Natural killer cell treated with Interleukin-12 subunit alpha and Interleukin-12 subunit beta and Interleukin-15 and Interleukin-18, amount 100 ng/mL, for 72 hours (primary cell): Measurements from ENCODE around the gene LHFPL2. TPM values are rescaled to one million over a fixed set of nuclear protein-coding genes. Genes with fewer than 3 reads are reported as not detected.
A peak's percentile ranks its signal among the peaks of the same experiment; 100 is the strongest.

Experiments
- ATAC-seq, 2 donors: fragments of 150-1000 bp; cut with Tn5 transposase in 1 of 2; sonication (Bioruptor Pico), chemical (Tn5 transposase) in 1 of 2; 2 replicates each; pipeline ENCODE4 v1.10.0; 2021
- DNase-seq: peaks from one replicate; pipeline ENCODE4 v3.0.0; 2022; ENCODE audit warnings: low spot score
- H3K27ac Mint-ChIP-seq, 2 donors: 1 replicate in 1 of 2; 2 replicates in 1 of 2; pipeline ENCODE4 v1.8.0; 2022; ENCODE audit warnings: mixed read lengths in 2 of 2, mild to moderate bottlenecking in 1 of 2, moderate library complexity in 1 of 2
- H3K27me3 Mint-ChIP-seq, 2 donors: 1 replicate in 1 of 2; 2 replicates in 1 of 2; pipeline ENCODE4 v1.8.0; 2022; ENCODE audit warnings: mixed read lengths in 2 of 2
- H3K36me3 Mint-ChIP-seq: one replicate; pipeline ENCODE4 v1.8.0; 2022; ENCODE audit warnings: mixed read lengths
- H3K4me1 Mint-ChIP-seq, 2 donors: 1 replicate in 1 of 2; 2 replicates in 1 of 2; pipeline ENCODE4 v1.8.0; 2022; ENCODE audit warnings: low read depth in 2 of 2, mixed read lengths in 2 of 2, mild to moderate bottlenecking in 1 of 2
- H3K4me3 Mint-ChIP-seq: one replicate; pipeline ENCODE4 v1.8.0; 2022; ENCODE audit warnings: mixed read lengths
- H3K9me3 Mint-ChIP-seq: 2 replicates; pipeline ENCODE4 v1.8.0; 2022; ENCODE audit warnings: mixed read lengths
- total RNA-seq, 2 donors: library from RNA; stranded (reverse); gene quantifications; one replicate each; pipeline ENCODE4 v1.2.3, GENCODE V29; 2022

LHFPL2 gene
- total RNA-seq, 2 donors from 2014 or later: 0.45 to 1.8 TPM

DNA sequence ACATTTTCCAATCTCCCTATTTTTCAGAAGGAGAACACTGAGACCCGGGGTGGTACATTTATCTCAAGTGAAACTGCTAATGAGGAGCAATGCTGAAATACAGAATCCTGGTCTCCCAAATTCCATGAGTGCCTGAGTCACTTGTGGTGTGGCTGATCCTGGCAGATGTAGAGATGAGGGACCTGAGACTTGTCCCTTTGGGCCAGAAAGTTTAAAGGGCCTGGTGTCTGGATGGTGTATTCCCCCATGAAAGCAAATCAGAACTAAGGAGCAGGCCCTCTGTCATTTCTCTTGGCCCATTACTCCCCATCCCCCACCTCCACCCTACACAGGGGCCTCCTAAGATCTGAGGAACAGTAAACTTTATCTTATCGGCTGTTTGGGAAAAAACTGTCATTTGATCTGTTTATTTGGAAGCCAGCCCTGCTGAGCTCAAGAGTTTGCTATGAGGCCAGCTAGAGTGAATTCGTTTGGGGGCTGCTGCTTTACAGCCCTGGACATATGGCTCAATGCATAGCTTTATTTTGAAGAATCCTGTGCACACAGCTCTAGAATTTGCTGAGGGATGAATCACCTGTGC lies 140.3 kb downstream of the LHFPL2 start:
- DNase-seq: no peak
- no peaks in the 10 kb centered on the region for H3K9me3 Mint-ChIP-seq
- H3K27me3 Mint-ChIP-seq: peaks cover 28 to 34% of the 10 kb centered on the region in 2 donors
- H3K4me3 Mint-ChIP-seq: no peak overlapping the region
- no peak for ATAC-seq
- H3K27ac Mint-ChIP-seq: no peak overlapping the region
- peaks cover 13 to 17% of the 10 kb centered on the region in 2 donors for H3K4me1 Mint-ChIP-seq
- no peaks in the 10 kb centered on the region for H3K36me3 Mint-ChIP-seq

GRCh38 chr5:78507531-78507930 lies 141.0 kb downstream of the LHFPL2 start:
- Mint-ChIP-seq H3K27me3 (peaks cover 27 to 34% of the 10 kb centered on the region in 2 donors), H3K4me3 (no peak overlapping the region), H3K9me3 (no peaks in the 10 kb centered on the region), H3K4me1 (peaks cover 13 to 17% of the 10 kb centered on the region in 2 donors), H3K36me3 (no peaks in the 10 kb centered on the region), H3K27ac (no peak overlapping the region)
- ATAC-seq (no peak), DNase-seq (no peak)

- ATAC-seq: no peak
- no peaks in the 10 kb centered on the region for H3K9me3 Mint-ChIP-seq
- H3K27me3 Mint-ChIP-seq: peaks cover 36 to 38% of the 10 kb centered on the region in 2 donors
- no peaks in the 10 kb centered on the region for H3K36me3 Mint-ChIP-seq
- H3K4me3 Mint-ChIP-seq: no peak overlapping the region
- no peak overlapping the region for H3K27ac Mint-ChIP-seq
- H3K4me1 Mint-ChIP-seq: peaks cover 13 to 17% of the 10 kb centered on the region in 2 donors
- no peak for DNase-seq
Observed at GRCh38 chr5:78506261-78507024, 142.1 kb downstream of the LHFPL2 start.

GRCh38 chr5:78505860-78506259 lies 142.7 kb downstream of the LHFPL2 start:
- Mint-ChIP-seq H3K36me3 (no peaks in the 10 kb centered on the region), H3K4me1 (peaks cover 13 to 17% of the 10 kb centered on the region in 2 donors), H3K27me3 (peaks cover 35 to 40% of the 10 kb centered on the region in 2 donors), H3K9me3 (no peaks in the 10 kb centered on the region), H3K4me3 (no peak overlapping the region), H3K27ac (no peak overlapping the region)
- ATAC-seq (no peak), DNase-seq (no peak)

DNA sequence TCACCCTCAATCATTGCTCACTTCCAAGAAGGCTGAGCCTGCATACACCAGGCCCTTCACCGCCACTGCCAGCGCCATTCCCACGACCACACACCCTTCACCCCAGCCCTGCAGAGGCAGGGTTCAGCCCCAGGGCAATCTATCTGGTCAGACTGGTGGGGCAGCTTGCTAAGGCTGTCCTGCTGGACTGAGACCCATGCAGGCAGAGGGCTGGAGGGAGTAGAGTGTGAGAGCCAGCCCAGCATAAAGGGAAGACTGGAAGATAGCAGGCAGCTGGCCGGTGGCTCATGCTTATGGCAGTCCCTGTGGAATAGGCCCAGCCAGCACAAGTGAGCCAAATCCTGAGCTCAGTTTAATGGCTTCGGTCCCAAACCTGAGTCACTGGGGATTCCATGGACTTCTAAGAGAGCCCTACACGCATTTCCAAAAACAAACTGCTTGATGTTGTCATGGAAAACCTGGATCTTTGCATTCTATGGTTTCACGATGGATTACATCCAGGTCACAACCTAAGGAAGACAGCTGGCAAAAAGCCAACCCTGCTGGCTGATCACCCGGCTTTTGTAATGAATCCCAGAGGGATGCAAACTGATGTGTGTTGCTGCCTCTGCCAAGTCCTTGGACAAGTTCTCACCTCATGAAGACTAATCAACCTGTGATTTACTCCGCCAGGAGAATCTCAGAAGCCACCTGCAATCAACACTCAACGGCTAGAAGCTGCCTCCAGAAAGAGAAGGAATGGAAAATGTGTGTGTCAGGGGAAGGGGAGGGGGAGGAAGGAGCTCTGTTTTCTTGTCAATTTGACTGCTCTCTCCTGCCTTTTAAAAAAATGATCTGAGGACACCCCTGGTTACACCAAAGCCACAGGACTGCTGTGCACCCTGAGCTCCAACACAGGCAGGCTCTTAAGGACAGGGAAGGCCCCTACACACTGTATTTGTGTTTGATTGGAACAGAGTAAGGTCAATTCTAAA lies 143.6 kb downstream of the LHFPL2 start:
- Mint-ChIP-seq H3K4me3 (no peak overlapping the region), H3K27ac (no peak overlapping the region), H3K9me3 (no peaks in the 10 kb centered on the region), H3K4me1 (peaks cover 10% of the 10 kb centered on the region in 2 donors), H3K27me3 (peaks cover 42 to 46% of the 10 kb centered on the region in 2 donors), H3K36me3 (no peaks in the 10 kb centered on the region)
- no peak for DNase-seq
- peak in 1 of 2 donors; percentile 57 for ATAC-seq

GRCh38 chr5:78503958-78504653 lies 144.5 kb downstream of the LHFPL2 start:
- Mint-ChIP-seq H3K27me3 (peaks cover 41 to 48% of the 10 kb centered on the region in 2 donors), H3K36me3 (no peaks in the 10 kb centered on the region), H3K9me3 (no peaks in the 10 kb centered on the region), H3K27ac (no peak overlapping the region), H3K4me1 (peaks cover 1 to 3% of the 10 kb centered on the region in 2 donors), H3K4me3 (no peak overlapping the region)
- ATAC-seq: no peak
- no peak for DNase-seq

DNA sequence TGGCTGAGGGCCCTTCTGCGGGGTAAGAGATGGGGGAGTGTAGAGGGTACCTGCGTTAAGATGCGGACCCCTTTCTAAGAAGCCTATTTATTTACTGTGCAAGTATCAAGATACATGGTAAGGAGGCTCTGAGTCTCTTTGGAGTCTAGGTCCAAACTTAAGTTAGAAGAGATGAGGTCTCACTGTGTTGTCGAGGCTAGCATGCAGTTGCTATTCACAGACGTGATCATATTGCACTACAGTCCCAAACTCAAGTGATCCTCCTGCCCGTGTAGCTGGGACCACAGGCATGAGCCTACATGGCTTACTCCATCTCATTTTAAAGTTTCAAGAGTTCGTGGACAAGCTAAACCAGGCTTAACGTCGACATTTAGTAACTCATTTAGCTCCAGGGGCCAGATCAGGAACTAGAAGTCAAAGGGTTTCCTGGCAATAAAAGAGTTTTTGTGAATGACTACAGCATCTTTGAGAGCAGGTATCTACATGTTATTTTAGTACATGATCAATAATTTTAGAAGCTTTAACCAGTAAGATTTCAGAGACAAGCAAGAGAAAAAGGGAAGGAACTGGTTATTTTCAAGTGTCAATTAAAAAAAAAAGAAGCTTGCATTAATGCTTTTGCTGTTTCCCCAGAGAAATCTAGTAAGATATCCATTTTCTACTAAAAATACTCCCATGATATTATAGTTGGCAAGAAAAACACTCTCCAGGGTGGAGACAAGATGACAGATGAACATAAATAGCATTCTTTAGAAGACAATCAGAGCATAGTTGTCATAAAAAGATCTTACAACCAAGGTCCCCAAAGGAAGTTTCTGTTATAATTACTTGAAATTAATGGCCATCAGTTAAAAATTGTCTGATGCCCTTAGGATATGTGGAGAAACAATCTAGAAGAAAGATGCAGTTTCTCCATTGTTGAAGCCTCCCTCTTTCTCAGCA lies 146.9 kb downstream of the LHFPL2 start:
- Mint-ChIP-seq H3K27me3 (peaks cover 43 to 50% of the 10 kb centered on the region in 2 donors), H3K27ac (no peak overlapping the region), H3K4me1 (no peaks in the 10 kb centered on the region), H3K9me3 (no peaks in the 10 kb centered on the region), H3K4me3 (no peak overlapping the region), H3K36me3 (no peaks in the 10 kb centered on the region)
- DNase-seq: no peak
- ATAC-seq: no peak

DNA sequence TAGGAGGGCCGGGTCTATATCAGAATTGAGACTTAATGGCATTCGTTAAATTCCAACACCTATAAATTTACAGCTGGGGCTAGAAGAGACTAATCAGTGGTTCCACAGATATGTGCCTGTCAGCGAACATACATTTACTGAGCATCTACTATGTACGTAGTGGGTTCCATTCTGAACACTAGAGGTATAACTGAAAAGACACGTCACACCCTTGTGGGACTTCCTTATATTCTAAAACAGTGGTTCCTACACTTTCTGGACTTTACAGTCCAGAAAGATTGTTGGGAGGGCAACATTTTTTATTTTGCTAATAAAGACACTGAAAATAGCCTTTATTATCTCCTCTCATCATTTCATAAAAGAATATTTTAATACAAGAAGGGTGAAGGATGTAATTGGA lies 147.7 kb downstream of the LHFPL2 start:
- ATAC-seq: no peak
- Mint-ChIP-seq H3K27ac (no peak overlapping the region), H3K27me3 (peaks cover 42 to 50% of the 10 kb centered on the region in 2 donors), H3K36me3 (no peaks in the 10 kb centered on the region), H3K9me3 (no peaks in the 10 kb centered on the region), H3K4me3 (no peak overlapping the region), H3K4me1 (peaks cover 0 to 2% of the 10 kb centered on the region in 2 donors)
- DNase-seq: no peak

DNA sequence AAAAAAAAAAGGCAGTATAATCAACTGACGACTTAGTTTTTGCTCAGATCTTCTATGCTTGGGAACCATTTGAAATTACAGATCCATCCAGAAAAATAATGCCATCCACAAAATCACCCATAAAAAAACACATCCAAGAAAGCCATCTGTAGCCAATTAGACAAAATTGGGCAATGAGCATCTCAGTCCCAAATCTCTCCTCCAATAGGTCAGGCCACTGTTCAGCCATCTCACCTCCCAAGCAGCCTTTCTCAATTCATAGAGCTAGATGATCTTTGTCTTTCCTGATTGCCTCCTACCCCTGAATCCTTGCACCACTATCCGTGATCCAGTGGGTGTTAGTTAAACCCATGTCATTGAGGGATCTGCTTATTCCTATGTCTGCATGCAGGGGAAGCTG lies 148.5 kb downstream of the LHFPL2 start:
- Mint-ChIP-seq H3K27ac (no peak overlapping the region), H3K27me3 (peaks cover 40 to 50% of the 10 kb centered on the region in 2 donors), H3K9me3 (no peaks in the 10 kb centered on the region), H3K36me3 (no peaks in the 10 kb centered on the region), H3K4me3 (no peak overlapping the region), H3K4me1 (peaks cover 0 to 3% of the 10 kb centered on the region in 2 donors)
- no peak for ATAC-seq
- DNase-seq: no peak

GRCh38 chr5:78499485-78499884 lies 149.1 kb downstream of the LHFPL2 start:
- H3K27me3 Mint-ChIP-seq: peaks cover 39 to 50% of the 10 kb centered on the region in 2 donors
- DNase-seq (no peak), ATAC-seq (no peak)
- H3K4me3 Mint-ChIP-seq: no peak overlapping the region
- no peak overlapping the region for H3K27ac Mint-ChIP-seq
- H3K36me3 Mint-ChIP-seq: no peaks in the 10 kb centered on the region
- H3K4me1 Mint-ChIP-seq: peaks cover 0 to 3% of the 10 kb centered on the region in 2 donors
- no peaks in the 10 kb centered on the region for H3K9me3 Mint-ChIP-seq

- ATAC-seq (no peak), DNase-seq (no peak)
- Mint-ChIP-seq H3K4me1 (peaks cover 0 to 6% of the 10 kb centered on the region in 2 donors), H3K4me3 (no peak overlapping the region), H3K27me3 (peaks cover 37 to 50% of the 10 kb centered on the region in 2 donors), H3K36me3 (no peaks in the 10 kb centered on the region), H3K27ac (no peak overlapping the region), H3K9me3 (no peaks in the 10 kb centered on the region)
Observed at GRCh38 chr5:78497573-78498533, 150.7 kb downstream of the LHFPL2 start.
